AG08395 (cell line): ENCODE results near the gene UPB1.

ENCODE experiments used
- DNase-seq: peaks from one replicate; pipeline ENCODE4 v3.0.0; 2012; ENCODE audit warnings: mixed read lengths, low spot score

Gene UPB1

GRCh38 chr22:24494528-24495364 lies at the start of gene UPB1:
TSS of gene UPB1 (plus strand) at chr22:24495332. CDS start at chr22:24495404, 72 bp downstream.
- DNase-seq: no peak

GRCh38 chr22:24445481-24446259 lies 49.5 kb upstream of the UPB1 start:
- no peak for DNase-seq

- DNase-seq: no peak
Observed at GRCh38 chr22:24446260-24446611, 48.9 kb upstream of the UPB1 start.

GRCh38 chr22:24450610-24451009 lies 44.5 kb upstream of the UPB1 start:
- DNase-seq: no peak

- no peak for DNase-seq
Observed at GRCh38 chr22:24451162-24451561, 44.0 kb upstream of the UPB1 start.

GRCh38 chr22:24453853-24454252 lies 41.3 kb upstream of the UPB1 start:
- no peak for DNase-seq

- no peak for DNase-seq
Observed at GRCh38 chr22:24455039-24455438, 40.1 kb upstream of the UPB1 start.

GRCh38 chr22:24455751-24456426 lies 39.2 kb upstream of the UPB1 start:
- DNase-seq: no peak

GRCh38 chr22:24457894-24458420 lies 37.2 kb upstream of the UPB1 start:
- no peak for DNase-seq

- DNase-seq: no peak
Observed at GRCh38 chr22:24459911-24460310, 35.2 kb upstream of the UPB1 start.

- DNase-seq: no peak
Observed at GRCh38 chr22:24460418-24461089, 34.6 kb upstream of the UPB1 start.

GRCh38 chr22:24463071-24463760 lies 31.9 kb upstream of the UPB1 start:
- no peak for DNase-seq

GRCh38 chr22:24465566-24465965 lies 29.6 kb upstream of the UPB1 start:
- no peak for DNase-seq

- DNase-seq: no peak
Observed at GRCh38 chr22:24465975-24466374, 29.2 kb upstream of the UPB1 start.

GRCh38 chr22:24466716-24467328 lies 28.3 kb upstream of the UPB1 start:
- DNase-seq: peak; percentile 65

GRCh38 chr22:24467340-24467739 lies 27.8 kb upstream of the UPB1 start:
- no peak for DNase-seq

- DNase-seq: no peak
Observed at GRCh38 chr22:24471570-24471969, 23.6 kb upstream of the UPB1 start.

GRCh38 chr22:24473284-24473683 lies 21.8 kb upstream of the UPB1 start:
- no peak for DNase-seq

GRCh38 chr22:24474221-24474620 lies 20.9 kb upstream of the UPB1 start:
- peak; percentile 92 for DNase-seq

GRCh38 chr22:24474649-24475255 lies 20.4 kb upstream of the UPB1 start:
- no peak for DNase-seq
